GM12872 (cell line): ENCODE data around the gene MFSD6.

Experiments
- TF ChIP-seq, protein P1 (sequence below): IDR thresholded peaks from 3 replicates; pipeline ENCODE4 v1.5.1; 2011; ENCODE audit warnings: low read depth, mild to moderate bottlenecking, low read length, moderate library complexity; ENCODE audit not compliant: insufficient read depth

Gene MFSD6

DNA sequence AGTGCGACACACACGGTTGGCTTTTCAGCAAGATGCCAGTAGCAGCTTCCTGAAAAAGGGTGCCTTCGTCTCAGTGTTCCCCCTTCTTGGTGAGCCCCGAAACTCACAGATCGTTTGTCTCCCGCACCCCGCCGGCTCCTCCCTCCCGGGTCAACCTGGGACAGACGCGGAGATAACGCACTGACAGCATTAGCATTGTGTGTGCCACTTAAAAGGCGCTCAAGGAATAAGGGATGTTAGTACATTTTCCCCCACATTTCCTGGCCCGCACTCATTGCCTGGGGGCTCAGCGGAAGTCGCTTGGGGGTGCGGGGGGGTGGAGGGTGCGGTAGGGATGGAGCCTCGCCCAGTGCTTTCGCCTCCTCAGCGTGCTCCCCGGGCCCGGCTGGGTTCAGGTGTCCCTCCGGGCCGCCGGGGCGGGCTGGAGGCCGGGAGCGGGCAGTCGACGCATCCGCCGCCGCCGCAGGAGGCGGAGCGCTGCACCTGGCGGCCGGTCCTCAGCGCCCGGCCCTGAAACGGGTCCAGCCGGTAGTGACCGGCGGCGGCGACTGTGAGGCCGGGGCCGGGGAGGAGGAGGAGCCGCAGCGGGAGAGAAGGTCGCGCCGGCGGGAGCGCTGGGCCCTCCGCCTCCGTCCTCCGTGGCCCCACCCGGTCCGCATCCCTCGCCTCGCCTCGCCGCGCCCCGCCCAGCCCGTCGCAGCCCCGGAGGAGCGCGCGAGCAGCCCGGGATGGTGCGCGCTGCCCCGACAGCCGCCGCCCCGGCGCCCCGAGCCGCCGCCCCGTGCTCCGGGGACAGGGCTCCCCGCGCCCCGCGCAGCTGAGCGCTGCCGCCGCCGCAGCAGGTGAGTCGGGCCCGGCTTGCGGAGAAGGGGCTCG lies at the start of gene MFSD6:
TSS of gene MFSD6 (plus strand) at position 694 of the 876 bp plus-strand sequence. CDS start 27,675 bp downstream, outside the sequence.
- TF ChIP-seq, protein P1, sequence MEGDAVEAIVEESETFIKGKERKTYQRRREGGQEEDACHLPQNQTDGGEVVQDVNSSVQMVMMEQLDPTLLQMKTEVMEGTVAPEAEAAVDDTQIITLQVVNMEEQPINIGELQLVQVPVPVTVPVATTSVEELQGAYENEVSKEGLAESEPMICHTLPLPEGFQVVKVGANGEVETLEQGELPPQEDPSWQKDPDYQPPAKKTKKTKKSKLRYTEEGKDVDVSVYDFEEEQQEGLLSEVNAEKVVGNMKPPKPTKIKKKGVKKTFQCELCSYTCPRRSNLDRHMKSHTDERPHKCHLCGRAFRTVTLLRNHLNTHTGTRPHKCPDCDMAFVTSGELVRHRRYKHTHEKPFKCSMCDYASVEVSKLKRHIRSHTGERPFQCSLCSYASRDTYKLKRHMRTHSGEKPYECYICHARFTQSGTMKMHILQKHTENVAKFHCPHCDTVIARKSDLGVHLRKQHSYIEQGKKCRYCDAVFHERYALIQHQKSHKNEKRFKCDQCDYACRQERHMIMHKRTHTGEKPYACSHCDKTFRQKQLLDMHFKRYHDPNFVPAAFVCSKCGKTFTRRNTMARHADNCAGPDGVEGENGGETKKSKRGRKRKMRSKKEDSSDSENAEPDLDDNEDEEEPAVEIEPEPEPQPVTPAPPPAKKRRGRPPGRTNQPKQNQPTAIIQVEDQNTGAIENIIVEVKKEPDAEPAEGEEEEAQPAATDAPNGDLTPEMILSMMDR = no peak

DNA sequence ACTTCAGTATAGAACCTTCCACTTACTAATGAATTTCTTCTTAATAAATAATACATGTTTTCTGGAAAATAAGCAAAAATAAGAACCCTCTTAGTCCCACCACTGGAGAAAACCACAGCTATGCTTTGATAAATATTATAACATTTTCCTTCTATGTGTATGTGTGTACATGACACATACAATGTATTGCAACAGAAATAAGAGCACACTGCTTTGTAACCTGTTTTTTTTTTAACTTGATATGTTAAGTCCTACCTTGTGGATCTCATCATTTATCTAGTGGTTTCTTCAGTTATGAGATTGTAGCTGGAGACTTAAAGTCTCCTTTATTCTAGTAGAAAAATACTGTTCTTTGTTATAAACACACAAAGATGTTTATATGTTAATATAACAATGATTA lies 47.6 kb upstream of the MFSD6 start:
- TF ChIP-seq, protein P1 = no peak

DNA sequence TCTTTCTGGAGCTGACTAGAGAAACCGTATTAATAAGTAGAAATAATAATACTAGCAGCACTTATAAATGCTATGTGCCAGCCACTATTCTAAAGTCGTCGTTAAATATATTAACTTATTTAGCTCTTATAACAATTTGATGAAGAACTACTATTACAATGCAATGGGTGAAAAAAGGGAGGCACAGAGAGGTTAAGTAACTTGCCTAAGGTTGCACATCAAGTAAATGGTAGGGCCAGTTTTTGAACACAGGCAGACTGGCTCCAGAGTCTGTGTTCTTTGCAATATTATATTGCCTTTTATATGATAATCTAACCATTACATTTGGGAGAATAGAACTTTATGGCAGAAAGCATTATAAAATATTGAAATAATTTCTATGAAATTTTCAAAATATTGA lies 47.2 kb upstream of the MFSD6 start:
- TF ChIP-seq, protein P1 = no peak

DNA sequence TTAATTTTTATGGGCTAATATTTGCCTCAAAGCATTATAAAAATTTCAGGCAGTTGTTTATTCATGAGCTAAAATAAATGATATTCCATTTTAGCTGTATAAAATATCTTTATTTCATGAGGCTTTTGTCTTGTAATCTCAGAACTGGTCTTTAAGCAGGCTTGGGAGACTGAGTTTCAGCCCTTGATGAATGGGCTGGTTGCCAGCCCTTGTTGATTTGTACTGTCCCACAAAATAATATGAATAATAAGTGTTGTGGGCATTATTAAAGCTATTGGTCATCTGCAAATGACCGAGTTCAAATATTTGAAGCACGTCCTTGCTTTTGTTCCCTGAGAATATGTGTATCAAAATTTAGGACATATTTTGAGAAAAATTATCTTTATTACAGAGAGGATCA lies 46.6 kb upstream of the MFSD6 start:
- TF ChIP-seq, protein P1 = no peak

DNA sequence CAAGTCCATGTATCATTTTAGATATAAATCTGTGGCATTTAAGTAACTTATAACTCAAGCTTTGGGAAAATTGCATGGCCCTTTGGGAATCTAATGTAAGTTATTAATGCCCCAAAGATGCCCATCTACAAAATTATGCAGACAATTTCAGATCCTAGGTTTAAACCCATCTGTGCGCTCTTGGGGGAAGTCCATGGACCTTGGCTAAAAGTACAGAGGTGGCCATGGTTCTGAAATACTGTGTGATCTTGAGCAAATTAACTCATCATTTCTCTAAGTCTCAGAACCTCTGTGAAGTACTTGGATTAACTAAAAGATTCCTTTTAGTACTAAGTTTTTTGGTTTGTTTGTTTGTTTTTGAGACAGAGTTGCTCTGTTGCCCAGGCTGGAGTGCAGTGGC lies 45.3 kb upstream of the MFSD6 start:
- TF ChIP-seq, protein P1 = no peak

DNA sequence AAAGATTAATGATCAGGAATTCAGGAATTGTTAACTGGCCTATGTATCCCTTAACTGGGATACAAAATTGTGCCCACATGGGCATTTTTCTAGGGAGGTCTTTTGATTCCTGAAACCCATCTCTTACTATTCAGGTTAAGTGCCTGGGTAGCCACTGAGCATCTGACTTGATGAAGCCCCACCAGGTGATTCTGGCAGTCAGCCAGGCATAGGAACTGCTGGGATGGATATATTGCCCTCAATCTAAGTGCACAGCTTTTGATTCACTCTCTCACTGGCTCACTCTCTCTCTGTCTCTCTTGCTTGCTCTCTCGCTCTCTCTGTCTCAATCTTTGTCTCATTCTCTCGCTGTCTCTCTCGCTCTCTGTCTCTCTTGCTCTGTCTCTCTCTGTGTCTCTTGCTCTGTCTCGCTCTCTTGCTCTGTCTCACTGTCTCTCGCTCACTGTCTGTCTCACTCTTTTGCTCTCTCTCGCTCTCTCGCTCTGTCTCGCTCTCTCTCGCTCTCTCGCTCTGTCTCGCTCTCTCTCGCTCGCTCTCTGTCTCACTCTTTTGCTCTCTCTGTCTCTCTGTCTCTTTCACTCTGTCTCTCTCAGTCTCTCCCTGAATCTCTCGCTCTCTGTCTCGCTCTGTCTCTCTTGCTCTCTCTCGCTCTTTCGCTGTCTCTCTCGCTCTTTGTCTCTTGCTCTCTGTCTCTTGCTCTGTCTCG lies 42.5 kb upstream of the MFSD6 start:
- TF ChIP-seq, protein P1 = no peak

DNA sequence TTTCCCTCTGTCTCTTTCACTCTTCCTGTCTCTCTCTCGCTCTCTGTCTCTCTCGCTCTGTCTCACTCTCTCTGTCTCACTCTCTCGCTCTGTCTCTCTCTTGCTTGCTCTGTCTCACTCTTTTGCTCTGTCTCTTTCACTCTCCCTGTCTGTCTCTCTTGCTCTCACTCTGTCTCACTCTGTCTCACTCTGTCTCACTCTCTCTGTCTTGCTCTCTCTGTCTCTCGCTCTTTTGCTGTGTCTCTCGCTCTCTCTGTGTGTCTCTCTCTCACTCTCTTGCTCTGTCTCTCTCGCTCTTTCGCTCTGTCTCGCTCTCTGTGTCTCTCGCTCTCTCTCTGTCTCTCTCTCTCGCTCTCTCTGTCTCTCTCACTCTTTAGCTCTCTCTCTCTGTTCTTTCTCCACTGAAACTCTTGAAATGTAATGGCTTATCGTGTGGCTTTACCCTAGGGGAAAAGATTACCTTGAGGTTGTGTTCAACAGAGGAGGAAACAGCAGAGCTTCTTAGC lies 41.9 kb upstream of the MFSD6 start:
- TF ChIP-seq, protein P1 = no peak
